Esophagus muscularis mucosa (tissue), 4 donors: ENCODE measurements around the gene CFAP126. TPM values are rescaled to one million over a fixed set of nuclear protein-coding genes. Genes with fewer than 3 reads are reported as not detected.

ENCODE experiments used
- DNase-seq: peaks from one replicate; pipeline ENCODE4 v3.0.0-alpha.2; 2017; ENCODE audit errors: extremely low spot score
- H3K27ac ChIP-seq, 4 donors: fragments of 200-600 bp; sonication (generic); replicated peaks in 1 of 4; 1 replicate in 3 of 4; 2 replicates in 1 of 4; pipeline ENCODE4 v1.5.1; 2016 to 2019; ENCODE audit warnings: mild to moderate bottlenecking in 1 of 4
- H3K27me3 ChIP-seq, 4 donors: fragments of 200-600 bp; sonication (generic); one replicate each; pipeline versions ENCODE4 v1.5.1 to v1.6.0; 2016 to 2019
- H3K36me3 ChIP-seq, 4 donors: fragments of 200-600 bp; sonication (generic); one replicate each; pipeline ENCODE4 v1.5.1; 2016 to 2019
- H3K4me1 ChIP-seq, 4 donors: fragments of 200-600 bp; sonication (generic); one replicate each; pipeline ENCODE4 v1.5.1; 2016 to 2019
- H3K4me3 ChIP-seq, 4 donors: fragments of 200-600 bp; sonication (generic); 1 replicate in 2 of 4; 2 replicates in 2 of 4; pipeline ENCODE4 v1.5.1; 2016 to 2019; ENCODE audit warnings: mild to moderate bottlenecking in 4 of 4, moderate library complexity in 1 of 4
- H3K9me3 ChIP-seq, 4 donors: fragments of 200-600 bp; sonication (generic); 1 replicate in 3 of 4; 2 replicates in 1 of 4; pipeline ENCODE4 v1.5.1; 2016 to 2019
- CTCF ChIP-seq, 3 experiments: fragments of 200-600 bp in 2 of 3; fragments of 450-650 bp in 1 of 3; sonication (generic) in 2 of 3; IDR thresholded peaks; one replicate each; pipeline ENCODE4 v1.5.1; 2017 to 2019; ENCODE audit warnings: antibody characterized with exemption in 3 of 3, mild to moderate bottlenecking in 2 of 3, moderate library complexity in 1 of 3
- EP300 ChIP-seq: sonication (generic); formaldehyde crosslinking; IDR thresholded peaks from one replicate; pipeline ENCODE4 v1.6.1; 2017; ENCODE audit warnings: antibody characterized with exemption
- POLR2A ChIP-seq: fragments of 450-650 bp; IDR thresholded peaks from one replicate; pipeline ENCODE4 v1.6.1; 2017; ENCODE audit warnings: antibody characterized with exemption, moderate library complexity, mild to moderate bottlenecking, low read depth
- POLR2AphosphoS5 ChIP-seq, 2 donors: sonication (generic); formaldehyde crosslinking; IDR thresholded peaks; one replicate each; pipeline ENCODE4 v1.6.1; 2017; ENCODE audit warnings: antibody characterized with exemption in 2 of 2
- WGBS: methylation state at CpG from one replicate; pipeline ENCODE4 v1.1.5; 2018; 5-methylcytosine and 5-hydroxymethylcytosine counted together
- intact Hi-C: fragments of 100-400 bp; cut with DNase I; formaldehyde crosslinking; loops from one replicate; pipeline ENCODE4 v1.15.1; 2023
- total RNA-seq, 4 donors: library from RNA; depleted of rRNA; stranded (reverse); fragments of >200 nt; gene quantifications; one replicate each; pipeline versions ENCODE4 v1.1.0 to v1.2.1, GENCODE V29; 2016

CFAP126 gene
- total RNA-seq, 4 donors from 2014 or later = not detected

- no peak overlapping the region for H3K27ac ChIP-seq
- no peak overlapping the region for H3K4me3 ChIP-seq
- no peaks in the 10 kb centered on the region for H3K27me3 ChIP-seq
- H3K4me1 ChIP-seq = no peaks in the 10 kb centered on the region
- no peak for DNase-seq
- 85% methylated on average over 5 of the region's 5 CpGs for WGBS
- peaks cover 17 to 88% (median 74%) of the 10 kb centered on the region in 4 donors for H3K36me3 ChIP-seq
- H3K9me3 ChIP-seq = no peaks in the 10 kb centered on the region
- TF ChIP-seq POLR2AphosphoS5 (IDR thresholded peaks at IDR 0.05) (no peak), EP300 (no peak), POLR2A (no peak), CTCF (IDR thresholded peaks at IDR 0.05) (no peak)
- intact Hi-C loops = no loop called here
Measured at GRCh38 chr1:161342821-161343220, 24.9 kb downstream of the CFAP126 start.

GRCh38 chr1:161342177-161342576 lies 25.5 kb downstream of the CFAP126 start:
- Histone ChIP-seq H3K36me3 (peaks cover 17 to 89% (median 71%) of the 10 kb centered on the region in 4 donors), H3K4me1 (no peaks in the 10 kb centered on the region), H3K27me3 (no peaks in the 10 kb centered on the region), H3K4me3 (no peak overlapping the region), H3K27ac (no peak overlapping the region), H3K9me3 (no peaks in the 10 kb centered on the region)
- TF ChIP-seq POLR2A (no peak), POLR2AphosphoS5 (IDR thresholded peaks at IDR 0.05) (no peak), EP300 (no peak), CTCF (IDR thresholded peaks at IDR 0.05) (no peak)
- intact Hi-C loops = no loop called here
- DNase-seq = no peak
- 93% methylated on average over 2 of the region's 2 CpGs for WGBS

- Histone ChIP-seq H3K27me3 (no peaks in the 10 kb centered on the region), H3K27ac (no peak overlapping the region), H3K4me1 (peaks cover 0 to 16% (median 4%) of the 10 kb centered on the region in 4 donors), H3K9me3 (no peaks in the 10 kb centered on the region), H3K36me3 (peaks cover 43 to 91% (median 72%) of the 10 kb centered on the region in 4 donors), H3K4me3 (no peak overlapping the region)
- WGBS = 85% methylated on average over 3 of the region's 3 CpGs
- no peak for TF ChIP-seq POLR2AphosphoS5 (IDR thresholded peaks at IDR 0.05)
- TF ChIP-seq CTCF (IDR thresholded peaks at IDR 0.05) = no peak
- intact Hi-C loops = no loop called here
- no peak for DNase-seq
Measured at GRCh38 chr1:161335796-161336195, 31.9 kb downstream of the CFAP126 start.

- H3K36me3 ChIP-seq = peaks cover 63 to 96% (median 81%) of the 10 kb centered on the region in 4 donors
- WGBS = 97% methylated on average over 9 of the region's 9 CpGs
- intact Hi-C loops = no loop called here
- no peaks in the 10 kb centered on the region for H3K27me3 ChIP-seq
- DNase-seq = no peak
- H3K4me3 ChIP-seq = no peak overlapping the region
- no peaks in the 10 kb centered on the region for H3K9me3 ChIP-seq
- TF ChIP-seq POLR2A = no peak
- TF ChIP-seq CTCF (IDR thresholded peaks at IDR 0.05) = no peak
- no peak for TF ChIP-seq POLR2AphosphoS5 (IDR thresholded peaks at IDR 0.05)
- TF ChIP-seq EP300 = no peak
- no peak overlapping the region for H3K27ac ChIP-seq
- peaks cover 0 to 16% (median 4%) of the 10 kb centered on the region in 4 donors for H3K4me1 ChIP-seq
Measured at GRCh38 chr1:161333166-161333565, 34.5 kb downstream of the CFAP126 start.

GRCh38 chr1:161330346-161330745 lies 37.3 kb downstream of the CFAP126 start:
- Histone ChIP-seq H3K27ac (no peak overlapping the region), H3K4me3 (no peak overlapping the region), H3K4me1 (no peaks in the 10 kb centered on the region), H3K27me3 (no peaks in the 10 kb centered on the region), H3K9me3 (no peaks in the 10 kb centered on the region), H3K36me3 (peaks cover 69 to 98% (median 94%) of the 10 kb centered on the region in 4 donors)
- TF ChIP-seq CTCF (IDR thresholded peaks at IDR 0.05) (no peak), POLR2A (no peak), EP300 (no peak), POLR2AphosphoS5 (IDR thresholded peaks at IDR 0.05) (no peak)
- WGBS = 93% methylated on average over 4 of the region's 4 CpGs
- intact Hi-C loops = no loop called here
- DNase-seq = no peak
